ENCODE data around the gene PGS1.
"Not testable (repeated sequence)": the region's sequence is repeated elsewhere in the genome, so short reads cannot be mapped to it uniquely, and the experiment has no call there.

The PGS1 gene

GRCh38 chr17:78378225-78379130, at the start of gene PGS1:
Gene PGS1 (plus strand): TSS chr17:78378649. CDS start chr17:78378666, 17 bp downstream.
- peak; percentile 29 for DNase-seq

GRCh38 chr17:78329263-78330059, 49.0 kb upstream of the PGS1 start:
- DNase-seq = no peak

GRCh38 chr17:78330570-78331224, 47.8 kb upstream of the PGS1 start:
- no peak for DNase-seq

- not testable (repeated sequence) for DNase-seq
Observed at GRCh38 chr17:78331355-78331754, 47.1 kb upstream of the PGS1 start.

GRCh38 chr17:78332991-78333390, 45.5 kb upstream of the PGS1 start:
- DNase-seq = no peak

- peak; percentile 56 for DNase-seq
Observed at GRCh38 chr17:78335209-78335608, 43.2 kb upstream of the PGS1 start.

- DNase-seq = no peak
Observed at GRCh38 chr17:78337244-78338109, 41.0 kb upstream of the PGS1 start.

- no peak for DNase-seq
Observed at GRCh38 chr17:78338486-78339259, 39.8 kb upstream of the PGS1 start.

GRCh38 chr17:78340183-78340955, 38.1 kb upstream of the PGS1 start:
- no peak for DNase-seq

GRCh38 chr17:78341559-78342448, 36.6 kb upstream of the PGS1 start:
- no peak for DNase-seq

- DNase-seq = no peak
Observed at GRCh38 chr17:78342449-78343186, 35.8 kb upstream of the PGS1 start.

GRCh38 chr17:78343187-78343542, 35.3 kb upstream of the PGS1 start:
- no peak for DNase-seq

- DNase-seq = no peak
Observed at GRCh38 chr17:78343543-78344201, 34.8 kb upstream of the PGS1 start.

GRCh38 chr17:78344666-78345065, 33.8 kb upstream of the PGS1 start:
- no peak for DNase-seq

GRCh38 chr17:78345172-78345571, 33.3 kb upstream of the PGS1 start:
- no peak for DNase-seq

GRCh38 chr17:78345791-78346494, 32.5 kb upstream of the PGS1 start:
- DNase-seq = no peak

GRCh38 chr17:78346605-78347250, 31.7 kb upstream of the PGS1 start:
- no peak for DNase-seq
